ENCODE measurements around the gene CCDC8.
"Not testable (repeated sequence)": the region's sequence is repeated elsewhere in the genome, so short reads cannot be mapped to it uniquely, and the experiment has no call there.

The CCDC8 gene

GRCh38 chr19:46407856-46408663 is 5.3 kb downstream of the CCDC8 start:
- FAIRE-seq (no peak), DNase-seq (ENCODE audit: extremely low spot score, insufficient read length, low read depth) (no peak)

GRCh38 chr19:46406976-46407375 is 6.4 kb downstream of the CCDC8 start:
- FAIRE-seq (no peak), DNase-seq (ENCODE audit: extremely low spot score, insufficient read length, low read depth) (no peak)

DNA sequence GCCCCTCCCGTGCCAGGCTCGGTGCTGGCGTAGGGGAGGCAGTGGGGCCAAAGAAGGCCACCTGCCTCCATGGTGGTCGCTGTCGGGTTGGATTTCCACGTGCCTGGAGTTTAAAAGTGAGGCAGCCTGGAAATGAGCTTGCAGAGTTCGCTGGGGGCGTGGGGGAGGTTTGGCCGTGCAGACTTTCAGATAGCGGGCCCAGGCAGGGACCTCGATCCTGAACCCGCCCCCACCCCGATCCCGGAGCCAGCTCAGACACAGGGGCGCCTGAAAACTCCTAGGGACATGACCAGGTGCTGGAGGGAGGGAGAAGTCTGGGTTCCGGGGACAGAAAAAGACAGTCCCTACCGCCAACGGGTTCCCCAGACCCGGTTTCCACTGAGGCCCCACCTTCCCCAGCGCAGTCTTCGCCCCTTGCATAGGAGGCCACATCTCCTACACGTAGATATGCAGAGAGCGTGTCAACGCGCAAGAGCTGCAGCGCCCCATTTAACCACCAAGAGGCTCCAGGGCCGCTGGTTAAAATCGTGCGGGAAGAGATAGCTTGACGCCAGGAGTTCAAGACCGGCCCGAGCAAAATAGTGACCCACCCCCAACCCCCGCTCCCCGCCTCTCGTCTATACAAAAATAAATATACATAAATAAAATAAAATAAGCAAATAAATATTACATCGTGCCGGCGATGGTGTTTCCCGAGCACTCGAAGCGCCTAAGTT is 8.5 kb downstream of the CCDC8 start:
- no peak for FAIRE-seq

DNA sequence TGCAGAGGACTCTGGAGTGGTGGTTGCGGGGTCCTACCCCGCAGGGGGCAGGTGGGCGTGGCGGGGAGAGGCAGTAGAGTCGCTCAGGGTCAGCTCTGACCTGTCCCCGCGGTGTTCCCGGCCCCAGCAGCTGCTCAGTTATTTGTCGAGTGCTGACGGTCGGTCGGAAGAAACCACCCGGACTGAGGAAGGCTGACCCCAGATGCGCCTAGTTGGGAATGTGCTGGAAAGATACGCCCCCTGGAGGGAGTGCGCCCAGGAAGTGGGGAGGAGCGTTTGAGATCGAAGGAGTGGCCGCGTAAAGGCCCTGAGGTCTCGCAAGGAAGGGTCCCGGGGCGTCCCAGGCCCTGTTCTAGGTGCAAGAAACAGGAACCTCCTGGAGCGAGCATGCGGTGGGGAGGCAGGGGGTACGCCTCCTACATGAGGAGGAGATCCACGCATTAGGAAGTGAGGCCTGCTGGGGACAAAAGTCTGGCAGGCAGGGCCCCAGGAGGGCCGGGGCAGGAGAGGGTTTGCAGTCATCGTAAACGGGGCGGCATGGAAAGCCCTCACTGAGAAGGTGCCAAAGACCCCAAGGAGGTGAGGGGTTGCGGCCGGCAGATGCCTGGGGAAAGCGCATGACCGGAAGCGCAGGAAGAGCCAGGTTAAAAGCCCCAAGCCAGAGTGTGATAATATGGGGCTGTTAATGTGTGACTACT is 9.2 kb downstream of the CCDC8 start:
- FAIRE-seq, result no peak
- DNase-seq (ENCODE audit: extremely low spot score, insufficient read length, low read depth), result no peak

More for the DNA sequence above, 8.5 kb downstream of the CCDC8 start:
- no peak for DNase-seq (ENCODE audit: extremely low spot score, insufficient read length, low read depth)

DNA sequence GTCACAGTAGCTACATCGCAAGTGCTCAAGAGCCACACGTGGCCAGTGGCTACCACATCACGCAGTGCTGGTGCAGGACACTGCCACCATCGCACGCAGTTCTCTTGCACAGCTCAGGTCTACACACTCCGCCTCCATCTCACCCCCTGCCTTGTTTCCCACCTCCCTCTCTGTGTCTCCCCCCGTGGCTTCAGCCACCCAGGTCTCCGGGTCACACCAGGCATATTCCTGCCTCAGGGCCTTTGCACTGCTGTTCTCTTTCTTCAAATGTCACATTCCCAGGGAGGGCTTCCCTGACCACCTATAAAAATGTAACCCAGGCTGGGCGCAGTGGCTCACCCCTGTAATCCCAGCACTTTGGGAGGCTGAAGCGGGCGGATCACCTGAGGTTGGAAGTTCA is 10.6 kb downstream of the CCDC8 start:
- FAIRE-seq (no peak), DNase-seq (ENCODE audit: extremely low spot score, insufficient read length, low read depth) (no peak)

GRCh38 chr19:46397801-46398479 is 15.4 kb downstream of the CCDC8 start:
- not testable (repeated sequence) for FAIRE-seq; DNase-seq (ENCODE audit: extremely low spot score, insufficient read length, low read depth)

DNA sequence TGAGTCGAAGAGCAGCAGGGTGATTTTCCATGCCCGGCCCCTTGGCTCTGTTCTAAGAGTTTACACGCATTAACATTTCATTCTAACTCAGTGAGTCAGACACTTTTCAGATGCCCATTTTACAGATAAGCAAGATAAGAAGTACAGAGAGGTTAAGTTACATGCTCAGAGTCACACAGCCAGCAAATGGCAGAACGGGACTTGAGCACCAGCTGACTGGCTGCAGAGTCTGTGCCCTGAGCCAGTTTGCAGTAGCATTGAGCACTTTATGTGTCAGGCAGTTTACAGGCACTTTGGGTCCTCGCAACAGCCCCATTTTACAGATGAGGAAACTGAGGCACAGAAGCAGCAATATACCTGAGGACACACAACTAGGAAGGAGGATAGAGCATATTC is 19.0 kb downstream of the CCDC8 start:
- DNase-seq (ENCODE audit: extremely low spot score, insufficient read length, low read depth) (no peak), FAIRE-seq (no peak)

DNA sequence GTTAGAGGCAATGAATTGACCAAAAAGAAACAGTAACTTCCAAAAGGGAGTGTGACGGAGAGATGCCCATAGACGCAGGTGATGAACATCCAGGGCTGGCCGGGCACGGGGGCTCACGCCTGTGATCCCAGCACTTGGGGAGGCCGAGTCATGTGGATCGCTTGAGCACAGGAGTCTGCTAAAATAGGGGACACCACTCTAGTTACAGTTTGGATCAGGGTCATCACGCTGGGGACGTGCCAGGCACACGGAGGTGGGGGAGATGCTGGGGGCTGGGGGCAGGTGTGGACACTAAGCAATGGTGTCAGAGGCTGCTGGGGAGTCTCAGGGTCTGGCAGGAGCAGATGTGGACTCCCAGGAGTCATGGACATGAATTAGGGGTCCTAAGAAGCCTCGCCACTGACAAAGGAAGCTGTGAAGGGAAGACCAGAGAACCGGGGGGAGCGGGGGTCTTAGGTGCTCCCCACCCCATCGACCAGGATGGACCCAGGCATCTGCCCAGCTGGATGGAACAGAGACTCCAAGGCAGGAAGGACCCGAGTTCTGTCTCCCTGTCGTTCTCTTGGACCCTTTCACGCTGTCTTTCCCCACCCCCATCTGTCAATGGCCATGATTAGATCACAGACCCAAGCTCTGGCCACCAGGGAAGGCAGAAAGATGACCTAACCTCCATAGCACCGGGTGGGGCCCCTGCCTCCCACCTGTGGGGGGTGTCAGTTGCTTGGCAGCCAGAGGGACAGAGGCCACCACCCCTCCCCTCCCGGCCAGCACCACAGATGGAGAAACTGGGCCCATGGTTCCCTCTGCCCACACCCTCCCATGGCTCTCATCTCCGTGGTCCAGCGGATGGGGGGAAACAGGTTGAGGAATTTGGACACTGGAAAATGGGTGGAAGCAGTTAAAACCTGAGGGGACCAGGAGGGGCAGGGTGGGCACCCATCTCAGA is 19.6 kb downstream of the CCDC8 start:
- DNase-seq (ENCODE audit: extremely low spot score, insufficient read length, low read depth), result no peak

DNA sequence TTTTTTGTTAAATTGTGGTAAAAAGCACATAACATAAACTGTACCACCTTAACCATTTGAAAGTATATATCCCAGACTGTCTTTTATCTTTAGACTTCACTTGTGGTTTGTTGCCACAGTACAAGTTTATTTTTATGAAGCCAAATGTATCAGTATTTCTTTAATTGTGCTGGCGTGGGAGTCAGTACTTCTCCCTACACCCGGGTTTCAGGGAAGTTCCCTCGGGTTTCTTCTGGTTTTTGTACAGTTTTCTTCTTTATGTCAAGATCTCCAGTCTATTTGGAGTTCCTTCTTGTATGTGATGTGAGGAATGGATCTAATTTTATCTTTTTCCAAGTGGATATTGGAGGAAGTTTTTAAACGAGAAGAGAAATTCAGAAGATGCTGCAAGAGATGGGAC is 20.5 kb downstream of the CCDC8 start:
- FAIRE-seq, result no peak
- DNase-seq (ENCODE audit: extremely low spot score, insufficient read length, low read depth), result no peak

More for the DNA sequence above, 19.6 kb downstream of the CCDC8 start:
- no peak for FAIRE-seq

DNA sequence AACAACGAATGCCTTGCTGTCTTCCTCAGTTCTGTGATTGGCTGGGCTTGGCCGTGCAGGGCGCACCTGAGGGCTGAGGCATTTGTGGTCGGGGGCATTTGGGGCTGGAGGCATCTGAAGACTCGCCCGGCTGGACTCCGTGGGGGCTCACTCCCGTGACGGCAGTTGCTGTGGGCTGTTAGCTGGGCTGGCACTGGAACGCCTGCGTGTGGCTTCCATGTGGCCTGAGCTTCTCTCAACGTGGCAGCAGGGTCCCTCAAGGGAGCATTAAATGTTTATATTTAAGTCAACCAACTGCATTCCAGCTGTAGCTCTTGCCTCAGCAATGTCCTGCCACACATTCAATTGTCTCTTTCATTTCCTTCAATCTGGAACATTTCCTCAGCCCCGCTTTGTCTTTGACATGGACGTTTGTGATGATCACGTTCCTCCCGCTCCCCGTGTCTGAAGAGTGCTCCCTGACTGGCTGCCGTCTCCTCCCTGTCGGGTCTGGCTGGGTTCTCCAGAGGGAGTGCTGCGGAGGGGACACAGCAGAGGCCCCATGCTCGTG is 21.0 kb downstream of the CCDC8 start:
- no peak for DNase-seq (ENCODE audit: extremely low spot score, insufficient read length, low read depth)
- FAIRE-seq, result no peak

GRCh38 chr19:46391296-46392251 is 21.8 kb downstream of the CCDC8 start:
- DNase-seq (ENCODE audit: extremely low spot score, insufficient read length, low read depth), result no peak
- FAIRE-seq, result no peak

DNA sequence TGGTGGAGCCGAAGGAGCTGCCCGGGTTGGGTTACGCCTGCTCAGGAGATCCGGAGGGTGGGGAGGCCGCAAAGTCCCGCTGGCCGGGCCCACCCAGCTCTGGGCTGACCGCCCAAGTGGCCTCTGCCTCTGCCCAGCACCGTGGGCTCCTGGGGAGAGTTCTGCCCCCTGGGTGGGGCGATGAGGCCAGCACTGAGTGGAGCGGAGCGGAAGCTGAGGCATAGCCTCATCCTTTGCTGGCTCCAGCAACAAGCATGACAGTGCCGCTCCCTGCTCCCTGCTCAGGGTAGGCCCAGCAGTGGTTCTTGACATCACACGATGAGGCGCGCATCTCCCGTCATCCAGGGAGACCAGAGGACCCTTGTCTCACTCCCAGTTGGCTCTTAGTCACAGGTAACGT is 22.5 kb downstream of the CCDC8 start:
- DNase-seq (ENCODE audit: extremely low spot score, insufficient read length, low read depth), result no peak
- FAIRE-seq, result no peak

- DNase-seq (ENCODE audit: extremely low spot score, insufficient read length, low read depth) (no peak), FAIRE-seq (no peak)
Measured at GRCh38 chr19:46390121-46390858, 23.1 kb downstream of the CCDC8 start.

GRCh38 chr19:46388311-46389095 is 24.9 kb downstream of the CCDC8 start:
- FAIRE-seq (no peak), DNase-seq (ENCODE audit: extremely low spot score, insufficient read length, low read depth) (no peak)

GRCh38 chr19:46387713-46388130 is 25.6 kb downstream of the CCDC8 start:
- FAIRE-seq (no peak), DNase-seq (ENCODE audit: extremely low spot score, insufficient read length, low read depth) (no peak)

DNA sequence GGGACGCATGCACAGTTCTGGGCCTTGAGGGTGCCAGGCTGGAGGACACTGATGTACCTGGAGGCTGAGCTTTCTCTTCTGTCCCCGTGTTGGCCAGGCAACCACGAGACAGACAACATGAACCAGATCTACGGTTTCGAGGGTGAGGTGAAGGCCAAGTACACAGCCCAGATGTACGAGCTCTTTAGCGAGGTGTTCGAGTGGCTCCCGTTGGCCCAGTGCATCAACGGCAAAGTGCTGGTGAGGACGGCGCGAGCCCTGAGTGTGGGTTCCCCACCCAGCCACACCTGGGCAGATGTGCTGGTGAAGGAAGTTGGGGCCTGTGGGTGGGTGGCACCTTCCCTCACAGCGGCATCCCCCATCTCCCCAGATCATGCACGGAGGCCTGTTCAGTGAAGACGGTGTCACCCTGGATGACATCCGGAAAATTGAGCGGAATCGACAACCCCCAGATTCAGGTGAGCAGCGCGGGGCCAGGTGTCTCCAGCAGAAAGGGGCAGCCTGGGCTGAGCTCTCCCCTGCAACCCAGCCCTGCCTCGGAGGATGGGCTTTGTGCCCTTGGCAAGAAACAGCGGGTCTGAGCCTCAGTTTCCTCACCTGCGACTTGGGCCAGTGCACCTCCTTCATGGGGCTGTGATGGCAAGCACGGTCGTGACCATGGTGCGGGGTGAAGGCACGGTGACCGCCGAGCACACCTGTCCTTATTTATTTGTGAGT is 26.2 kb downstream of the CCDC8 start:
- DNase-seq (ENCODE audit: extremely low spot score, insufficient read length, low read depth) (no peak), FAIRE-seq (no peak)

Measured in GM18507 (cell line).